HG03135 (cell line): ENCODE measurements around the gene MBP.

Experiments used
- ATAC-seq: cut with Tn5 transposase; IDR thresholded peaks from one replicate; pipeline ENCODE4 v1.9.1; 2021; ENCODE audit warnings: mild to moderate bottlenecking, moderate library complexity; ENCODE audit not compliant: unreplicated experiment

The MBP gene

GRCh38 chr18:77115192-77115953, 17.2 kb downstream of the MBP start:
- no peak for ATAC-seq

GRCh38 chr18:77114415-77115191, 18.0 kb downstream of the MBP start:
- ATAC-seq = peak; percentile 92

- no peak for ATAC-seq
Observed at GRCh38 chr18:77114152-77114414, 18.5 kb downstream of the MBP start.

GRCh38 chr18:77113361-77114151, 19.0 kb downstream of the MBP start:
- no peak for ATAC-seq

GRCh38 chr18:77112747-77113092, 19.9 kb downstream of the MBP start:
- ATAC-seq = no peak

GRCh38 chr18:77111951-77112746, 20.4 kb downstream of the MBP start:
- ATAC-seq = no peak

GRCh38 chr18:77111449-77111848, 21.1 kb downstream of the MBP start:
- ATAC-seq = no peak

- no peak for ATAC-seq
Observed at GRCh38 chr18:77110936-77111335, 21.6 kb downstream of the MBP start.

- ATAC-seq = no peak
Observed at GRCh38 chr18:77110400-77110799, 22.2 kb downstream of the MBP start.

GRCh38 chr18:77109648-77110019, 22.9 kb downstream of the MBP start:
- ATAC-seq = no peak

GRCh38 chr18:77108821-77109647, 23.5 kb downstream of the MBP start:
- no peak for ATAC-seq

- ATAC-seq = no peak
Observed at GRCh38 chr18:77108001-77108692, 24.4 kb downstream of the MBP start.

GRCh38 chr18:77107292-77107691, 25.3 kb downstream of the MBP start:
- no peak for ATAC-seq

- no peak for ATAC-seq
Observed at GRCh38 chr18:77106331-77106730, 26.3 kb downstream of the MBP start.

GRCh38 chr18:77105680-77106079, 26.9 kb downstream of the MBP start:
- no peak for ATAC-seq

GRCh38 chr18:77105028-77105427, 27.6 kb downstream of the MBP start:
- ATAC-seq = no peak

GRCh38 chr18:77103991-77104531, 28.5 kb downstream of the MBP start:
- ATAC-seq = no peak

GRCh38 chr18:77103187-77103850, 29.3 kb downstream of the MBP start:
- ATAC-seq = no peak
